ENCODE measurements around the gene MED31.
"Not testable (repeated sequence)": the region's sequence is repeated elsewhere in the genome, so short reads cannot be mapped to it uniquely, and the experiment has no call there.

Gene MED31

DNA sequence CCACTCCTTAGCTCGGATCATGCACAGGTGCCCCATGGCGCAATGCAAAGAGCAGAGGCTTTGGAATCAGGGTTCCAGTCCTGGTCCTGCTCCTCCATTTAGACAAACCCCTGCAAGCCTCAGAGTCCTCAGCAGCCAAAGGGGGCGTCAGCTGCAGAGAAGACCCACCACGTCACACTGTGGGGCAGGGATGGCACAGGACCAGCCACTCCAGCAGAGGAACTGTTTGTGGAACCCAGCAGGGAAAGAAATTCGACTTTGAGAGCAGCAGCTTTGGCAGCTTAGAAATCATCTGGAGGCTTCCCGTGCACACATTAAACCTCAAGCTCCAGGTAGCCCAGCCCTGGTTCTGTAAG is 25.4 kb upstream of the MED31 start:
- DNase-seq: no peak

DNA sequence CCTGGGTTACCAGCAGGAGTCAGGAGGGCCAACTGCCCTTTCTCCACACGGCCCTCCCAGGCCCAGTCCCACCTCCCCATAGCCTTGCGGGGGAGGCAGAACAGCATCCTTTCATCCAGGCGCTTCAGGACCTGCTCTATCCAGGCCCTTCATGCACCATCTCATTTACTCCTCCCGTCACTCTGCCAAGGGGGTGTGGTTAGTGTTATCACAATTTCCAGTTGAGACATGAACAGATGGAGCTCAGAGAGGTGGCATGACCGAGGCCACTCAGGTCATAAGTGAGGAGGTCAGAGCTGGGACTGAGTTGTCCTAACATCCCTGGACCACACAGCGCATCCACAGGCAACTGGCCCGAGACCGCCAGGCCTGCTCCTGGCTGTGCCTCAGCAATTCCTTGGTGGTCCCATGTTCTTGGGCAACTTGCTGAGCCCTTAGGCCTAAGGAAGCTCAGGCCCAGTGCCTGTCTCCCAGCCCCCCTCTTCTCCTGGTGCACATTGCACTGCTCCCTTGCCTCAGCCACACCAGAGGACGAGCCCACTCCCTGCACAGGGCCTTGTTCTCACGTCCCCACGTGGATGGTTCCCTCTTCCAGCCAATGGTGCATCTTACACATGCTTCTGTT is 23.9 kb upstream of the MED31 start:
- no peak for DNase-seq

- no peak for DNase-seq
Measured at GRCh38 chr17:6674586-6674985, 23.2 kb upstream of the MED31 start.

DNA sequence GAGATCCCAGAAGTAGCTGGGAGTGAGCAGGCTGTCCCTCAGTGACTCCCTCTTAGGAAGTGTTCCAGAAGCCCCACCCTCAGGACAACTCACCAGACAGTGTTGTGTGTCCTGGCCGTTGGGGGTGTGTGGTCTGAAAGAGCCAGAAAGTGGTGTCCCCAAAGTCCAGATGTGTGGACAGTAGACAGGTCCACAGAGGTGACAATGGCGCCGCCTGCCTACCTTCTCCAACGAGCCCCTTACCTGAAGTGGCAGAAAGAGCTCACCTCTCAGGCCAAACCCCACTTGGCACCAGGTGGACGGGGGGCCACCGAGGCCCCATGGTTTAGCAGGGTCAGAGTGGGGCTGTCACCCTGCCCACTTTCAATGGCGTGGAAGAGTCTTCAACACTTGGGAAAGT is 20.0 kb upstream of the MED31 start:
- no peak for DNase-seq

DNA sequence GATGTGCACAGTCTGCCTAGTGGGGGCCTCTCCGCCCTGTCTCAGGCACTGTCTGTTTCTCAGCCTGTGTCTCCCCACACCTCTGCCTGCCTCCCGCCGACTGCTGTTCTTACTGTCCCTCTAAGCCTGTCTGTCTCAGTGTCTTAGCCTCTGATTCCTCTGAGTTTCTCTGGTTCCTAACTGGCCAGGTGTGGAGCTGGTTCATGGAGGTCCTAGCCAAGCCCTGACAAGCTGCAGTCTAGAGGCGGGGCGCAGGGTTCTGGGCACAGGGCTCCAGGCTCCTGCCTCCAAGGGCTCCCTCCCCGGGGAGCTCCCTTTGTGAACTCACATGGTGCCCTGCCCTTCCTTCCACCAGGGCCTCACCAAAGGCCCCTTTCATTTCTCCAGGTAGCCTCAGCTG is 19.6 kb upstream of the MED31 start:
- DNase-seq: no peak

DNA sequence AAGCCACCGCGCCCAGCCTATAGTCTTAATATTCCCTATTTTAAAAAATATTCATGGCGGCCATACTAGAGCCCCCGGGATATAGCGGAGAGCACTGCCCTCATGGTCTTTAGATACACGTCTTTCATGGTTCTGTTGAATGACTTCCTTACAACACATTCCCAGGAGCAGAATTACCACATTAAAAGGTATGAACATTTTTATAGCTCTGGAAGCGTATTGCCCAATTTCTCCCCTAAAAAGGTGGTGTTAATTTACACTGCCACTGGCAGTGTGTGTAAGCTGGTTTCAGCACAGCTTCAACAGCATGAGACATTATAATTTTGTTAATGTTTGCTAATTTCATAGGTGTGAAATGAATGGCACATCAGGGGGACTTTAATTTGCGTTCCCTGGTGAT is 19.2 kb upstream of the MED31 start:
- no peak for DNase-seq

DNA sequence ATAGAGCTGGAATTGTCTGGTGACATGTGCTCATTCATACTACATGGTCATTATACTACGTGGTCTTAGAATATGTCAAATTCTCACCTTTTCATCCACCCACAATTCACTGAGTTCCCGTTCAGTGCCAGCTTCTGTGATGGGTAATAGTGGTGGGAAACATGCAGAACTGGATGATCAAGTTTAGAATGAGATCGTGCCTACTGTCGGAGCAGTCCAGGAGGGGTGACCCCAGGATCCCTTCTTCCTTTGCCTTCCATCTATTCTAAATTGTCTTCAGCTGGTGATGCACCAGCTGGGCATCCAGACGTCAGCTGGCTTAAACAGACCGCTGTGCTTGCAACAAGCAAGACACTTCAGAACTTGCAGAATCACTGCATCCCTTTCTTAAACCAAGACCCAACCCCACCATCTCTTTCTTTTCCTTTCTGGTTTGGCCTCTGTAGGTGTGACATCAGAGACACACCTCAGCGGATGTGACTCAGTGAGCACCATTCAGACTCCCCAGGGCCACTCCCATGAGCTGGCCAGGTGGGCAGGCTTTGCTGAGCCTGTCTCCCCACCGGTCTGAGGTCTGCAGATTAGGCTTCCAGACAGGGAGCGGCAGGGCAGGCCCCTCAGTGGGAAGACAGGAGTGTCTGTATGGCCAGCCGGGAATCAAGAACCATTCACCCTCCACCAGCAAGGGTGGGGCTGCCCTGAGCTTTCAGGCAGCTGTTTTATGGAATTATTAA is 18.2 kb upstream of the MED31 start:
- no peak for DNase-seq

DNA sequence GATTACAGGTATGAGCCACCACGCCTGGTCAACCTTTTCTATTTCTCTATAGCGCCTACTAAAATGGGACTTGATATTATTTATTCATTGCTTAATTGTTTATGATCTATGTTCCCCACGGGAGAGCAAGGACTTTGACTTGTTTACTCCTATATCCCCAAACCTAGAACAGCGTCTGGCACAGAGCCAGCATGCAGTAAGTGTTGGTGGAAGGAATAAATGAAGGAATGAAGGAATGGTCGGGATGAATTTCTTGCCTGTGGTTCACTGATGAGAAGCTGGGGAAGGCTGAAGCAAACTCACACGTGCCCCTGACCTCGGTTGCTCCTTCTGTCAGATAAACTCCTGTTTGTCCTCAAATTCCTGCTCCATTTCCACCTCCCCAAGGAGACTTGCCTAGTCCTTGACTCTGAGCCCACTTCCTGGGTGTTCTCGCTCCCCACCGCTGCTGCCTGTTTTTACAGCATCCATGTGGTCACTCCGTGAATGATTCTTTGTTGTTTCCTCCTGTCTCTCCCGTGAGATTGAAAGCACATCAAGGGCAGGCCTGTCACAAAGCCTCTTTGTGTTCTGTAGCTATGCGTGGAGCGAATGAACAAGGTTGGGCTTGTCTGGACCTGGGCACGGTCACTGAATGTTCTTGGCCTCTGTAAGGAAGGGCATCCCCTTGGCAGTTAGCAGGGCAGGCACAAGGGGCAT is 17.5 kb upstream of the MED31 start:
- DNase-seq: no peak

DNA sequence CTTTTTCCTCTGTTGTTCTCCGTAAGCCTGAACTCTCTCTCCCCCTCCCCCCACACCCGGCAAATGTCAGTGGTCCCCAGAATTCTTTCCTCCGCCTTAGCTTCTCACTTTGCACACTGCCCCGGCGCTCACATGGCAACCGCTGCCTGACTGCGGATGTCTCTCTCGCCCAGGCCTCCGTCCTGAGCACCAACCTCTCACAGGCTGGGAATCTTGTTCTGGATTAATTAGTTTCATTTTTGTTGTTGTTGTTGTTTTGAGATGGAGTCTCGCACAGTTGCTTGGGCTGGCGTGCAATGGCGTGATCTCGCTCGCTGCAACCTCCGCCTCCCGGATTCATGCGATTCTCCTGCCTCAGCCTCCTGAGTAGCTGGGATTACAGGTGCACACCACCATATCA is 16.8 kb upstream of the MED31 start:
- DNase-seq: no peak

- no peak for DNase-seq
Measured at GRCh38 chr17:6667516-6667915, 16.1 kb upstream of the MED31 start.

DNA sequence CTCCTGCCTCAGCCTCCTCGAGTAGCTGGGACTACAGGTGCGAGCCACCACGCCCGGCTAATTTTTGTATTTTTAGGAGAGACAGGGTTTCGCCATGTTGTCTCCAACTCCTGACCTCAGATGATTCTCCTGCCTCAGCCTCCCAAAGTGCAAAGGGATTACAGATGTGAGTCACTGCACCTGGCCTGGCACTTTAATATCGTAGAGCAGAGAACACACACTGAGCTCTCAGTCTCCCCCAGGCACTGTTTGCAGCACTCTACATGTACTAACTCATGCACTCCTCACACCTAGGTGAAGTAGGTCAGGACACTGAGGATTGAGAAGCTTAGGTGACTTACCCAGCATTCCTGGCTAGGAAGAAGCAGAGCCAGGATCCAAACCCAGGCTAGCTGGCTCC is 15.2 kb upstream of the MED31 start:
- DNase-seq: no peak

DNA sequence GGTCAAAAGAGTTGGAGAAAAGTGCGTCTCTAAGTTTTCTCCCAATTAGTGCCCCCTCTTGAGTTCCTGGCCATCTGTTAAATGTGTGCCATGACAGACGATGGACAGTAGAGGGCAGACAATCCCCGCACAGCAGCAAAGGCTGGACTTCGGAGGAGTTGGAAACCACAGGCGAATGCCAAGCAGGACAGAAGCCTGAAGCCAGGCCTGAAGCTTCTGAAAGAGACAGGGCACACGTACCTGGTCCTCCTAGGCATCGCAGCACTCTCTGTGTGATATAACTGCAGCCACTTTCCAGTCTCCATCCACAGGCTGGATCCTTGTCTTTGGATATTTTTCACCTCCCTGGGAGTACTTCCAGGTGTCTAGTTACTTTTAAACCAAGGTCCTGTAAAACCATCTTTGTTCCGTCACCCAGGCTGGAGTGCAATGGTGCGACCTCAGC is 14.7 kb upstream of the MED31 start:
- DNase-seq: no peak

GRCh38 chr17:6663200-6663599 is 11.8 kb upstream of the MED31 start:
- not testable (repeated sequence) for DNase-seq

- no peak for DNase-seq
Measured at GRCh38 chr17:6661464-6661848, 10.1 kb upstream of the MED31 start.

GRCh38 chr17:6660805-6661463 is 9.5 kb upstream of the MED31 start:
- no peak for DNase-seq

GRCh38 chr17:6660101-6660500 is 8.7 kb upstream of the MED31 start:
- DNase-seq: no peak

GRCh38 chr17:6658411-6658810 is 7.0 kb upstream of the MED31 start:
- not testable (repeated sequence) for DNase-seq

- DNase-seq: no peak
Measured at GRCh38 chr17:6657633-6658287, 6.4 kb upstream of the MED31 start.

GRCh38 chr17:6656797-6657632 is 5.6 kb upstream of the MED31 start:
- not testable (repeated sequence) for DNase-seq

DNA sequence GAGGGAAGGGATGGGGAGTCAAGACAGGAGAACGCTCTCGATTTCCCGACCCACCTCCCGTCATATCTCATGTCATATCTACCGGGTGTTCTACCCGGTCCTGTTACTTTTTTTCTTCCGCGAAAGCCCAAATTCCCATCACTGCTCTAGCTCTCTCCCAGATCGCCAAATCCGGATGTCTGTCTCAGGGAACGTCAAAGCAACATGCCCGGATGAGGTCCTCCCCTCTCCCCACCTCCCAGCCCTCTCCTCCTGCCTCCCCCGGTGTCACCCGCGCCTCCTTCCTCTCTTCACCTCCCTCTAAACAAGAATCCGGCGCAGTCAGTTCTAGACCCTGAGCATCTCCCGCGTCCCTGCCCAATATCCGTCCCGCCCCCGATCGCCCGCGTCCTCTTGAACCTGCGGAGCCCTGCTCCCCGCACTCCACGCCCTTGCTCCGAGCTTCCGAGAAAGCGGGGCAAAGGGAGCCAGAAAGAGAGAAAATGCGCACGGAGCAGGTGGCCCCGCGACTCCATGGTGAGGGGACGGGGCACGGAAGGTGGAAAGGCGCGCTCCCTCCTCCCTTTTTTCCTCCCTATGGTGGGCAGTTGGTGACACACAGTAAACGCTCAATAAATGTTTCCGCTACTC is 4.4 kb upstream of the MED31 start:
- DNase-seq: not testable (repeated sequence)

- peak; percentile 49 for DNase-seq
Measured at GRCh38 chr17:6654841-6655731, 3.7 kb upstream of the MED31 start.

Measured in NCI-H2171 (cell line).